ENCODE results near the gene VWA5A. TPM values are rescaled to one million over a fixed set of nuclear protein-coding genes. Genes with fewer than 3 reads are reported as not detected.

The VWA5A gene
- total RNA-seq, 2 donors from 2014 or later: 38.3 to 65.4 TPM

GRCh38 chr11:124152770-124153407 is 37.6 kb downstream of the VWA5A start:
- Histone ChIP-seq H3K36me3 (ENCODE audit: control insufficient read depth, insufficient read depth, low read length) (no peaks in the 10 kb centered on the region), H3K4me1 (ENCODE audit: control insufficient read depth, insufficient read depth, low read length) (no peaks in the 10 kb centered on the region), H3K9ac (ENCODE audit: extremely low read depth, low read length, poor library complexity, severe bottlenecking) (no peak overlapping the region), H3K9me3 (ENCODE audit: control insufficient read depth, low read length) (peaks cover 9% of the 10 kb centered on the region), H3K27me3 (ENCODE audit: control insufficient read depth, insufficient read depth, low read length, poor library complexity, severe bottlenecking) (no peaks in the 10 kb centered on the region), H3K4me3 (ENCODE audit: low read length) (no peak overlapping the region), H3K27ac (ENCODE audit: low read depth, low read length) (no peak overlapping the region)
- Mint-ChIP-seq H3K4me3 (no peak overlapping the region), H3K4me1 (peaks cover 1% of the 10 kb centered on the region), H3K27me3 (ENCODE audit: insufficient read depth) (peaks cover 22% of the 10 kb centered on the region), H3K27ac (no peak overlapping the region), H3K9me3 (peaks cover 5% of the 10 kb centered on the region), H3K36me3 (ENCODE audit: low read depth) (peaks cover 9% of the 10 kb centered on the region)
- DNase-seq: no peak
- TF ChIP-seq, protein P1, sequence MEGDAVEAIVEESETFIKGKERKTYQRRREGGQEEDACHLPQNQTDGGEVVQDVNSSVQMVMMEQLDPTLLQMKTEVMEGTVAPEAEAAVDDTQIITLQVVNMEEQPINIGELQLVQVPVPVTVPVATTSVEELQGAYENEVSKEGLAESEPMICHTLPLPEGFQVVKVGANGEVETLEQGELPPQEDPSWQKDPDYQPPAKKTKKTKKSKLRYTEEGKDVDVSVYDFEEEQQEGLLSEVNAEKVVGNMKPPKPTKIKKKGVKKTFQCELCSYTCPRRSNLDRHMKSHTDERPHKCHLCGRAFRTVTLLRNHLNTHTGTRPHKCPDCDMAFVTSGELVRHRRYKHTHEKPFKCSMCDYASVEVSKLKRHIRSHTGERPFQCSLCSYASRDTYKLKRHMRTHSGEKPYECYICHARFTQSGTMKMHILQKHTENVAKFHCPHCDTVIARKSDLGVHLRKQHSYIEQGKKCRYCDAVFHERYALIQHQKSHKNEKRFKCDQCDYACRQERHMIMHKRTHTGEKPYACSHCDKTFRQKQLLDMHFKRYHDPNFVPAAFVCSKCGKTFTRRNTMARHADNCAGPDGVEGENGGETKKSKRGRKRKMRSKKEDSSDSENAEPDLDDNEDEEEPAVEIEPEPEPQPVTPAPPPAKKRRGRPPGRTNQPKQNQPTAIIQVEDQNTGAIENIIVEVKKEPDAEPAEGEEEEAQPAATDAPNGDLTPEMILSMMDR (conservative IDR thresholded peaks at IDR 0.05): peak; percentile 46
- 93 to 95% methylated on average over 2 to 3 of the region's 3 CpGs for WGBS, 2 experiments (ENCODE audit: insufficient coverage in 1 of 2, insufficient read length in 1 of 2)

DNA sequence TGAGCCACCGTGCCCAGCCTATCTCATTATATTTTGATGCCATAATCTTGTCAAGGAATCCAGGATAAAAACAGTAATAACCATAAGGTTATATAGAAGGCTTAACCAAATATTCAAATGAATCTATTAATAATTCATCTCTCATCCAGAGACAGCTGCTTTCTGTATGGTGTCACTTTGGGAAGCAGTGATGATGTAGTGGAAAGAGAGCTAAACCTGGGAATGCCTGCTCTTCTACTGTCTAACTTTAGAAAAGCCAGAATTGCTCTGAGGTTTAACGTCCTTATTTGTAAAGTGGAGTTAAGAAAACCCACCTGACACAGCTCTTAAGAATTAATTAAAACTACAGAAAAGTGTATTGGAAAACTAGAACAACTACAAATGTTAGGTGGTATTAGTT is 38.6 kb downstream of the VWA5A start:
- Histone ChIP-seq H3K9me3 (ENCODE audit: control insufficient read depth, low read length) (peaks cover 9% of the 10 kb centered on the region), H3K27me3 (ENCODE audit: control insufficient read depth, insufficient read depth, low read length, poor library complexity, severe bottlenecking) (no peaks in the 10 kb centered on the region), H3K4me3 (ENCODE audit: low read length) (no peak overlapping the region), H3K4me1 (ENCODE audit: control insufficient read depth, insufficient read depth, low read length) (no peaks in the 10 kb centered on the region), H3K9ac (ENCODE audit: extremely low read depth, low read length, poor library complexity, severe bottlenecking) (no peak overlapping the region), H3K36me3 (ENCODE audit: control insufficient read depth, insufficient read depth, low read length) (no peaks in the 10 kb centered on the region), H3K27ac (ENCODE audit: low read depth, low read length) (no peak overlapping the region)
- Mint-ChIP-seq H3K27me3 (ENCODE audit: insufficient read depth) (peaks cover 30% of the 10 kb centered on the region), H3K4me3 (no peak overlapping the region), H3K27ac (no peak overlapping the region), H3K36me3 (ENCODE audit: low read depth) (peaks cover 9% of the 10 kb centered on the region), H3K4me1 (peaks cover 1% of the 10 kb centered on the region), H3K9me3 (peaks cover 5% of the 10 kb centered on the region)
- 96 to 100% methylated on average over 1 to 2 of the region's 2 CpGs for WGBS, 2 experiments (ENCODE audit: insufficient coverage in 1 of 2, insufficient read length in 1 of 2)
- TF ChIP-seq, protein P1 (conservative IDR thresholded peaks at IDR 0.05): no peak
- DNase-seq: no peak

DNA sequence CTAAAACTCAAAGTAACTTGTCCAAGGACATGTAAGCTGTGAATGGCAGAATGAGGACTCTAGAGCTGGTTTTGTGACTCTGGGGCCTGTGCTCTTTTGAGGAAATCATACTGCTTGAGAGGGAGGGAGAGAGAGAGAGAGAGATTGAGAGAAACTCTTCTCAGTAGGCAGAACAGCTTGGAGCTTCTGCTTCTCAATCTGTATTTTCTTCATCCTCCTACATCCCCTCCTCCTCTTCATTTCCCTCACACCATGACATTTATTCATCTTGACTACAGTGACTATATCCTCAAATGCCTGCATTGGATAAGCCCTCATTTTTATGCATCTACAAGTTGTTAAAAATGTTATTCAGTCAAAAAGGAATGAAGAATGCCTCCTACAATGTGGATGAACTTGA is 44.2 kb downstream of the VWA5A start:
- Histone ChIP-seq H3K27me3 (ENCODE audit: control insufficient read depth, insufficient read depth, low read length, poor library complexity, severe bottlenecking) (no peaks in the 10 kb centered on the region), H3K4me3 (ENCODE audit: low read length) (no peak overlapping the region), H3K9ac (ENCODE audit: extremely low read depth, low read length, poor library complexity, severe bottlenecking) (no peak overlapping the region), H3K36me3 (ENCODE audit: control insufficient read depth, insufficient read depth, low read length) (no peaks in the 10 kb centered on the region), H3K9me3 (ENCODE audit: control insufficient read depth, low read length) (no peaks in the 10 kb centered on the region), H3K4me1 (ENCODE audit: control insufficient read depth, insufficient read depth, low read length) (no peaks in the 10 kb centered on the region), H3K27ac (ENCODE audit: low read depth, low read length) (no peak overlapping the region)
- peaks cover 73% of the 10 kb centered on the region for H3K27me3 Mint-ChIP-seq (ENCODE audit: insufficient read depth)
- H3K36me3 Mint-ChIP-seq (ENCODE audit: low read depth): no peaks in the 10 kb centered on the region
- no peak for DNase-seq
- H3K27ac Mint-ChIP-seq: no peak overlapping the region
- H3K4me1 Mint-ChIP-seq: peaks cover 1% of the 10 kb centered on the region
- no peaks in the 10 kb centered on the region for H3K9me3 Mint-ChIP-seq
- TF ChIP-seq, protein P1 (conservative IDR thresholded peaks at IDR 0.05): no peak
- no peak overlapping the region for H3K4me3 Mint-ChIP-seq
